GM19452 (cell line): ENCODE results near the gene ARHGAP26.

Source experiments
- ATAC-seq: cut with Tn5 transposase; IDR thresholded peaks from one replicate; pipeline ENCODE4 v1.9.1; 2021; ENCODE audit not compliant: unreplicated experiment

Gene ARHGAP26

DNA sequence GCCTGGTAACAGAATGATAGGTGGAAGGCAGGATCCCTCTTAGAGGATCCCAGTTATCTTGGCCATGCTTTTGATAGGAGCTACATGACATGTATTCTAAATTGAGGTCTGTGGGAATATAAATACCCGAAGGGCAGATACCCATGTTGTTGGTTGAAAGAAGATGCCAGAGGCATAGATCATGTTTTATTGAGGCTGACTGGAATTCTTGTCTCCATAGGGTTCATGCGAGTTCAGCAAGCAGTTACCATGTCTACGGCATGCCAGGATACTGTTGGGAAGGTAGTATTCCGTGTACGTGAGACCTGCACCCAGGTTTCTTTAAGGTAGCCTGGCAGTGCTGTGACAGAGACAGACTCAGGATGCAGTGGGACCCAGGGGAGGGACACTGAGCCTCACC is 402.6 kb downstream of the ARHGAP26 start:
- no peak for ATAC-seq

DNA sequence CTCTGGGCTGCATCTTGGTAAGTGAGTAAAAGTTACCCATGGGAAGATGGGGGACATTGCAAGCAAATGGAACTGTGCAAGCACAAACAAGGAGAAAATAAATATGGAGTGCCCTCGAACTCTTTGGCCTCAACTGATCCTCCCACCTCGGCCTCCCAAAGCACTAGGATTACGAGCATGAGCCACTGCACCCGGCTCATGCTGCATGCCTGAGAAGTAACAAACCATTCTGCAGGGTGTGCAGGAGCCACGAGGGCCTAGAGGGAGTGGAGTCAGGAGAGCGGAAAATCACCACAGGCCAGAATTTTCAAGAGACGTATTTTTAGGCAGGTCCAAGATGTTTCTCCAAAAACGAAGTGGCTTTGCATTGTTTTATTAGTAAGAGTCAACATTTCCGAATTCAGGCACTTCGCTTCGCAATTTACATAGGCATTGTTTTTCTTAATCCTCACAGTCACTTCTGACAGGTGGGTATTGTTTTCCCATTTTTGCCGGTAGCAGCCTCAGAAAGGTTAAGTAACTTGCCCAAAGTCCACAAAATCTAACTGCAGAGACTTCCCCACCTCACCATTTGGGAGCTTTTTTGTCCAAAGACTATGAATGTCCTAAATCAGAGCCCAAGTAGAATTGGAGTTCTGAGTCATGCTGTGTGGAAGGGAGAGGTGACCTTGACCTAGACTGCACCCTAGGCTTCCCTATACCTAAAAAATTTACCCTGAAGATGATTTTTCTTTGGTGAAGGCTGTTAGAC is 403.1 kb downstream of the ARHGAP26 start:
- ATAC-seq: no peak

- ATAC-seq: peak; percentile 98
Observed at GRCh38 chr5:143174714-143175398, 404.7 kb downstream of the ARHGAP26 start.

- no peak for ATAC-seq
Observed at GRCh38 chr5:143176048-143176447, 405.9 kb downstream of the ARHGAP26 start.

DNA sequence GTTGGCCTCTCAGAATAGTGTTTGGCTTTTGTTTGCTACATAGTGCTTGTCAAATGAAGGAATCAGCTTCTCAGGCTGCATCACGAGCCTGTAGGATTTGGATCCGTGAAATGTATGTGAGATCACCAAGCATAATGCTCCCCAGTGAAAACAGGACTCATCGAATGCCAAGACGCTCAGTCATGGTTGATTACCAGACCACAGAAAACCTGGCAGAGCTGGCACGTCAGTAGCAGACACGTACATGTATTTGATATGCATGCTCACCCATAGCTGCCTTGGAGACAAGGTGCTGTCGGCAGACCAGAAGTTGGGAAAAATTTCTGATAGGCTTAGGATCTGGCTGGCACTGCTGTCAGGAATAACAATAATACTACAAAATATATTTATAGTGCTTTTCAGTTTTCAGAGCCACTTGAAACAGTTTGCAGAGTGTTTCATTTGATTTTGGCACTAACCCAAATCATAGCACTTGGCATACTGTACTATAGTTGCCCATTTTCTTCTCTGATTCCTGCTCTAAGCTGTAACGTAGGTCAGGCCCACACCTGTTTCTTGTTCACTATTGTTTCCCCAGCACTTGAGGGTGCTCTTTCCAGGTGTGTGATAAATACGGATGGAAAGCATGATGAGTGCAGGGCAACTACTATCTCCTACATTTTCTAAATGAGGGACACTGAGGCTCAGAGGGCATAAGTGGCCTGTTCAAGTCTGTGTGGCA is 407.2 kb downstream of the ARHGAP26 start:
- no peak for ATAC-seq

- ATAC-seq: no peak
Observed at GRCh38 chr5:143179126-143179740, 409.1 kb downstream of the ARHGAP26 start.

DNA sequence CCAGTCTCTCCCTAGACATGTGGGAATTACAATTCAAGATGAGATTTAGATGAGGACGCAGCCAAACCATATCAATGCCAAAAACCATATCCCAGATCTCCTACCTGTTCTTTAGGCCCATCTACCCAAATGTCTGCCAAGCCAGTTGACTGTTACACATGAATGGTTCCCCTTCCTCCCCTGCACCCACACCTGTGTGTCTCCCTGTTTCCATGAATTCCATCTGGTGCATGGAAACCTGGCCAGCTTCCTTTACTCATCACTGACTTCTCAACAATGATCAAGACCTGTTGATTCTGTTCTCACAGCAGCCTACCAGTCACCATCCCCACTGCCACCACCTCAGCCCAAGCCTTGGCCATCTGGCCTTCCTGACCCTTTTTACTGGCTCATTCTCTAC is 410.6 kb downstream of the ARHGAP26 start:
- ATAC-seq: no peak

DNA sequence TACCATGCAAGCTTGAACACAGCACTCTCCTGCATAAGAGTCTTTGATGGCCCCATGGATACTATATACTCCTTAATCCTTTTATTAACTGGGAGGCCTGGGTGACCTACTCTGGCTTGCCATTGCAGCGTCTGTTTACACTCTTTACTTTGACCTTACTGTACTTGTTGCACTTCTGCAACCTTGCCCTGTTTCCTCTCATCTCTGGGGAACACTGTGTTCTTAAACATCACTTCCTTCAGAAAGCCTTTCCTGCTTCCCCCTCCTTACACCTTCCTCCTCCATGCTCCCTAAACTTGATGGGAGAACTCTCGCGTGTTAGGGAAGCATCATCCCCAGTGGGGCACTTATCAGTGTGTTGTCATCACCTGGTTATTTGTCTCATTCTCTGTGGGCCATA is 411.0 kb downstream of the ARHGAP26 start:
- ATAC-seq: no peak

- no peak for ATAC-seq
Observed at GRCh38 chr5:143182106-143182505, 411.9 kb downstream of the ARHGAP26 start.

GRCh38 chr5:143182901-143183820 is 413.0 kb downstream of the ARHGAP26 start:
- peak; percentile 63 for ATAC-seq

GRCh38 chr5:143183989-143184388 is 413.8 kb downstream of the ARHGAP26 start:
- ATAC-seq: no peak

GRCh38 chr5:143186623-143187022 is 416.4 kb downstream of the ARHGAP26 start:
- ATAC-seq: no peak

DNA sequence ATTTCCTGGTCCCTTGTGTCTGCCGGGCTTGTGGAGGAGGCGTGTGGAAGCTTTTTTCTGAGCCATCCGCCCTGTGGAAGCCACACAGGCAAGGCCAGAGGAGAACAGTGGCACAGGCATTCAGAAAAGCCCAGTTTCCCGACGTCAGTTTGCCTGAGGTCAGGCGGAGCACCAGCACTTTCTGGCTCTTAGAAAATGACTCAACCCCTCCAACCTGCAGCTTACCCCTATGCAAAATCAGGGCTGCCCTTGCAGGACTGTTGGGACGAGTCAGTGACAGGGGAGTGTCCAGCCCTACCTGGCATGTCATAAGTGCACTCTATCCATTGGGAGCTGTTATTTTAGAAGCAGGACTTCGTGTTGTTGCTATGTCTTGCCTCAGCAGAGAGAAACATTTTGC is 417.3 kb downstream of the ARHGAP26 start:
- ATAC-seq: no peak

GRCh38 chr5:143188083-143188482 is 417.9 kb downstream of the ARHGAP26 start:
- no peak for ATAC-seq

DNA sequence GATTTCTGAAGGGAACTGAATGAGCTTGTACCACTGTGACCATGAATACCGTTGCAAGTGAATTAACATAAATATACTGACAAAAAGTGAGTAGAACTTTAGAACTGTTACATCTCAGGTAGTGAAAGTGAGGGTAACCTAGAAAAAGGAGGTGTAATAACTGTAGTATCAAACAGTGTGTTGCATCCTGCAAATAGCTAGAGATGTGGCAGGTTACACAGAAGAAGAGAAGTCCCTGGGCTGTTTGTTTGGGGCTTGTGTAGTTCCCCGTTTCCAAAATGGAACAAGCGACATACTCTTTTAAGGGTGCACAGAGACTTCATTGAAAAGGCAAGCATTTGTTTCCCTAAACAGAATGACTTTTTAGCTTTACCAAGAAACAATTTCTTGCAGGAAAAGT is 418.5 kb downstream of the ARHGAP26 start:
- no peak for ATAC-seq

GRCh38 chr5:143190260-143190810 is 420.2 kb downstream of the ARHGAP26 start:
- ATAC-seq: no peak

GRCh38 chr5:143191720-143192119 is 421.5 kb downstream of the ARHGAP26 start:
- ATAC-seq: no peak

DNA sequence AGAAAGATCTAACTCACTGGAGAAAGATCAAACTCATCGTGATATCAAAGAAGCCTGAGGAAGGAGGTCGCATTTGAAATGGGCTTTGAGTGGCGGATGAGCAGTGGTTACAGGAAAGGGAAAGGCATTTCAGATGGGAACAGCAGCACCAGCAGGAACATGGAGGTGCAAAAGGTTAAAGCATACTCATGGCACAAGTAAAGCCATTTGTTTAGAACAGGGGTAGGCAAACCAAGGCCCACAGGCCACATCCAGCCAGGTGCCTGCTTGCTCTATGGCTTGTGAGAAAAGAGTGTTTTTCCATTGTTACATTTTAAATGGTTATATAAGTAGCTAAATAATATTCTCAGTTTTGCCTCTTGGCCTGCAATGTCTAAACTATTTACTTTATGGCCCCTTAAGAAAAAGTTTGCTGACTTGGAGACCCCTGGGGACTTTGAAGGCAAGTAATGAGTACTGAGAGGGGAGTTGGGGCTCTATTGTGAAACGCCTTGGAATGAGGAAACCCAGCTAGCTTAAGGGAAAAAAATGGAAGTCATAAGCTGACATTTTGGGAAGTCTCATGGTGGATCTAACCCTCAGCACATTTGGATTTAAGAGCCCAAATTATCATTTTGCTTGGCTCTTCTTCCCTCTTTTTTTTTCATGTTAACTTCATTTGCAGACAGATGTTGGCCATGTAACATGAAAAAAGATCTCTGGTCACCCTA is 422.2 kb downstream of the ARHGAP26 start:
- no peak for ATAC-seq

DNA sequence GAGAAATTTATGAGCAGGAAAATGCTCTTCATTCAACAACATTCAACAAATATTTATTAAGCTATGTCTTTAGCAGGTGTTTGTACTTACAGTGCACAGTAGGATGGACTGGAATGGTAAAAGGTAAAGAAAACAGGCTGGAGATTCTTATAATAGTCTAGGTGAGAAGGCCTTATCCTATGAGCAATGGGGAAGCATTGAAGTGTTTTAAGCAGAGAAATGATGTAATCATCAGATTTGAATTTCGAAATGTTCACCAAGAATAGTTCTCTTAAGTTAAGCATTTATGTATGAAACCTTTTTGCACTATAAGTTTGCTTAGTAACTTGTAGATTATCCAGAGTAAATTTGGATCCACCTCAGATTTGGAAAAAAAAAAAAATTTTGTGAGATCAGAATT is 424.0 kb downstream of the ARHGAP26 start:
- no peak for ATAC-seq

- ATAC-seq: no peak
Observed at GRCh38 chr5:143194713-143195112, 424.5 kb downstream of the ARHGAP26 start.
